HEK293 (cell line): Measurements from ENCODE around the gene SMIM13.

Source experiments
- CTCF ChIA-PET: fragments of 350-600 bp; formaldehyde crosslinking; extraction: SDS; loops from one replicate; lab custom pipeline; 2021; ENCODE audit warnings: antibody characterized with exemption; lab: Yijun Ruan, JAX
- POLR2A ChIA-PET: fragments of 300-600 bp; formaldehyde crosslinking; extraction: SDS; loops from one replicate; lab custom pipeline; 2020; ENCODE audit warnings: antibody characterized with exemption, inconsistent platforms; lab: Yijun Ruan, JAX
- H3K27ac ChIP-seq: fragments of 200-500 bp; sonication (Bioruptor generic); 2 replicates; pipeline ENCODE4 v1.5.1; 2014; ENCODE audit warnings: low read depth, low read length, control low read depth, inconsistent platforms; ENCODE audit errors: extremely low read depth
- H3K36me3 ChIP-seq, 2 experiments: fragments of 200-500 bp in 1 of 2; sonication (Bioruptor generic) in 1 of 2; 1 replicate in 1 of 2; 2 replicates in 1 of 2; pipeline ENCODE4 v1.5.1; 2014 to 2017; ENCODE audit warnings: inconsistent platforms in 2 of 2, low read length in 2 of 2; ENCODE audit not compliant: control insufficient read depth in 2 of 2, insufficient read depth in 1 of 2
- H3K4me1 ChIP-seq: fragments of 200-500 bp; sonication (Bioruptor generic); 2 replicates; pipeline ENCODE4 v1.5.1; 2014; ENCODE audit warnings: mild to moderate bottlenecking, low read length, inconsistent platforms; ENCODE audit not compliant: control insufficient read depth, insufficient read depth
- H3K4me3 ChIP-seq: 2 replicates; pipeline ENCODE4 v1.5.1; 2011; ENCODE audit warnings: low read depth, mild to moderate bottlenecking, control low read depth, low read length, moderate library complexity
- H3K9me3 ChIP-seq: fragments of 200-500 bp; sonication (Bioruptor generic); 2 replicates; pipeline ENCODE4 v1.5.1; 2014; ENCODE audit warnings: low read depth, low read length, inconsistent platforms; ENCODE audit not compliant: control insufficient read depth, insufficient read depth
- HOXD13 ChIP-seq: sonication (generic); formaldehyde crosslinking; IDR thresholded peaks from 2 replicates; pipeline ENCODE4 v1.8.0; 2022; ENCODE audit warnings: missing genetic modification reagents, borderline replicate concordance
- KLF8 ChIP-seq: fragments of 450-650 bp; formaldehyde crosslinking; IDR thresholded peaks from 2 replicates; pipeline ENCODE4 v1.5.1; 2016; ENCODE audit warnings: missing biosample characterization, missing genetic modification characterization
- MEIS1 ChIP-seq: sonication (generic); formaldehyde crosslinking; IDR thresholded peaks from 2 replicates; pipeline ENCODE4 v1.8.1; 2022; ENCODE audit warnings: missing genetic modification reagents, mild to moderate bottlenecking, borderline replicate concordance
- SALL2 ChIP-seq: fragments of 450-650 bp; formaldehyde crosslinking; IDR thresholded peaks from 2 replicates; pipeline ENCODE4 v1.5.0; 2017; ENCODE audit warnings: missing biosample characterization, mild to moderate bottlenecking, missing genetic modification characterization, borderline replicate concordance
- SCRT1 ChIP-seq: fragments of 450-650 bp; formaldehyde crosslinking; IDR thresholded peaks from 2 replicates; pipeline ENCODE4 v1.5.1; 2016; ENCODE audit warnings: missing biosample characterization, missing genetic modification characterization, borderline replicate concordance
- SETDB1 ChIP-seq: IDR thresholded peaks from one replicate; pipeline ENCODE4 v1.6.1; 2017; ENCODE audit warnings: mild to moderate bottlenecking, low read length, moderate library complexity, mixed read lengths; ENCODE audit not compliant: insufficient read length
- ZBTB20 ChIP-seq: fragments of 450-650 bp; formaldehyde crosslinking; IDR thresholded peaks from 2 replicates; pipeline ENCODE4 v1.5.1; 2016; ENCODE audit warnings: missing biosample characterization, missing genetic modification characterization
- ZNF112 ChIP-seq: fragments of 450-650 bp; formaldehyde crosslinking; IDR thresholded peaks from 2 replicates; pipeline ENCODE4 v1.5.0; 2017; ENCODE audit warnings: missing biosample characterization, missing genetic modification characterization
- ZNF140 ChIP-seq: fragments of 450-650 bp; formaldehyde crosslinking; IDR thresholded peaks from 2 replicates; pipeline ENCODE4 v1.5.1; 2016; ENCODE audit warnings: missing biosample characterization, missing genetic modification characterization
- ZNF404 ChIP-seq: fragments of 450-650 bp; formaldehyde crosslinking; IDR thresholded peaks from 2 replicates; pipeline ENCODE4 v1.5.1; 2017; ENCODE audit warnings: missing biosample characterization, missing genetic modification characterization
- ZNF473 ChIP-seq: fragments of 450-650 bp; formaldehyde crosslinking; IDR thresholded peaks from 2 replicates; pipeline ENCODE4 v1.5.1; 2017; ENCODE audit warnings: missing biosample characterization, missing genetic modification characterization
- ZNF558 ChIP-seq: fragments of 450-650 bp; formaldehyde crosslinking; IDR thresholded peaks from 2 replicates; pipeline ENCODE4 v1.5.1; 2016; ENCODE audit warnings: missing biosample characterization, missing genetic modification characterization
- ZNF664 ChIP-seq: fragments of 450-650 bp; formaldehyde crosslinking; IDR thresholded peaks from 2 replicates; pipeline ENCODE4 v1.5.1; 2016; ENCODE audit warnings: missing biosample characterization, missing genetic modification characterization
- ZNF830 ChIP-seq: fragments of 450-650 bp; IDR thresholded peaks from 2 replicates; pipeline ENCODE4 v1.5.0; 2018; ENCODE audit warnings: missing biosample characterization, missing genetic modification characterization, low read depth, mild to moderate bottlenecking, moderate library complexity
- TF ChIP-seq, protein P1 (sequence below): fragments of 450-650 bp; formaldehyde crosslinking; IDR thresholded peaks from 2 replicates; pipeline ENCODE4 v1.5.1; 2016; ENCODE audit warnings: missing biosample characterization, missing genetic modification characterization
- TF ChIP-seq, protein P2 (sequence below): fragments of 450-650 bp; formaldehyde crosslinking; IDR thresholded peaks from 2 replicates; pipeline ENCODE4 v1.5.1; 2016; ENCODE audit warnings: missing biosample characterization, missing genetic modification characterization, borderline replicate concordance

SMIM13 gene

DNA sequence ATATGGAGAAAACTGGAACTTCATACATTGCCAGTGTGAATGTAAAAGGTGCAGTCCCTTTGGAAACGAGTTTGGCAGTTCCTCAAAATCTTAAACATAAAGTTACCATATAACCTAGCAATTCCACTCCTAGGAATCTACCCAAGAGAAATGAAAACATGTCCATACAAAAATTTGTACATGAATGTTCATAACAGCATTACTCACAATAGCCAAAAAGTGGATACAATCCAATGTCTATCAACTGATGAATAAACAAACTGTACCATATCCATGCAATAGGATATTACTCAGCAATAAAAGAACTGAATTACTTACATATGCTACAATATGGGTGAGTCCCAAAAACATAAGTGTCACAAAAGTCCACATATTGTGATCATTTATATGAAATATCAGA is 66.6 kb downstream of the SMIM13 start:
- TF ChIP-seq ZNF558 (tag by site-specific recombination) (no peak), ZNF140 (tag by site-specific recombination) (peak; percentile 74)
- TF ChIP-seq, all 188 proteins: peak for 1
- ChIA-PET POLR2A (no interaction called here), CTCF (interaction anchor here (0.6 kb wide), 1 partner anchor 15 kb away, joined by 4 read pairs; no protein-coding TSS in a partner anchor)
- H3K36me3 ChIP-seq = no peaks in the 10 kb centered on the region
- H3K4me1 ChIP-seq = no peaks in the 10 kb centered on the region
- H3K27ac ChIP-seq = no peak overlapping the region
- H3K4me3 ChIP-seq = no peak overlapping the region
- H3K9me3 ChIP-seq = no peaks in the 10 kb centered on the region; the same call in 1 of the 2 replicates

GRCh38 chr6:11161031-11161956 is 67.7 kb downstream of the SMIM13 start:
- TF ChIP-seq ZNF830 = no peak
- TF ChIP-seq, protein P1, sequence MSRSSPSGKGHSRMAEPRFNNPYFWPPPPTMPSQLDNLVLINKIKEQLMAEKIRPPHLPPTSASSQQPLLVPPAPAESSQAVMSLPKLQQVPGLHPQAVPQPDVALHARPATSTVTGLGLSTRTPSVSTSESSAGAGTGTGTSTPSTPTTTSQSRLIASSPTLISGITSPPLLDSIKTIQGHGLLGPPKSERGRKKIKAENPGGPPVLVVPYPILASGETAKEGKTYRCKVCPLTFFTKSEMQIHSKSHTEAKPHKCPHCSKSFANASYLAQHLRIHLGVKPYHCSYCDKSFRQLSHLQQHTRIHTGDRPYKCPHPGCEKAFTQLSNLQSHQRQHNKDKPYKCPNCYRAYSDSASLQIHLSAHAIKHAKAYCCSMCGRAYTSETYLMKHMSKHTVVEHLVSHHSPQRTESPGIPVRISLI = no peak
- no peak for TF ChIP-seq ZNF473 (tag by site-specific recombination)
- TF ChIP-seq ZBTB20 (tag by site-specific recombination) = no peak
- TF ChIP-seq MEIS1 (CRISPR knock-in tag) = no peak
- TF ChIP-seq, protein P2, sequence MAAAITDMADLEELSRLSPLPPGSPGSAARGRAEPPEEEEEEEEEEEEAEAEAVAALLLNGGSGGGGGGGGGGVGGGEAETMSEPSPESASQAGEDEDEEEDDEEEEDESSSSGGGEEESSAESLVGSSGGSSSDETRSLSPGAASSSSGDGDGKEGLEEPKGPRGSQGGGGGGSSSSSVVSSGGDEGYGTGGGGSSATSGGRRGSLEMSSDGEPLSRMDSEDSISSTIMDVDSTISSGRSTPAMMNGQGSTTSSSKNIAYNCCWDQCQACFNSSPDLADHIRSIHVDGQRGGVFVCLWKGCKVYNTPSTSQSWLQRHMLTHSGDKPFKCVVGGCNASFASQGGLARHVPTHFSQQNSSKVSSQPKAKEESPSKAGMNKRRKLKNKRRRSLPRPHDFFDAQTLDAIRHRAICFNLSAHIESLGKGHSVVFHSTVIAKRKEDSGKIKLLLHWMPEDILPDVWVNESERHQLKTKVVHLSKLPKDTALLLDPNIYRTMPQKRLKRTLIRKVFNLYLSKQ = no peak
- no peak for TF ChIP-seq SCRT1 (tag by site-specific recombination)
- TF ChIP-seq SETDB1 = no peak
- no peak for TF ChIP-seq KLF8
- TF ChIP-seq SALL2 (tag by site-specific recombination) = no peak
- no peak for TF ChIP-seq ZNF664 (tag by site-specific recombination)
- TF ChIP-seq ZNF112 (tag by site-specific recombination) = no peak
- Histone ChIP-seq H3K9me3 (no peaks in the 10 kb centered on the region; the same call in 1 of the 2 replicates), H3K27ac (no peak overlapping the region), H3K4me3 (no peak overlapping the region), H3K36me3 (no peaks in the 10 kb centered on the region), H3K4me1 (no peaks in the 10 kb centered on the region)
- ChIA-PET CTCF (interaction anchor here (0.6 to 0.7 kb wide), 2 partner anchors 27 to 279 kb away, joined by 3 read pairs; partner anchors contain the start of gene GCM2), POLR2A (no interaction called here)

DNA sequence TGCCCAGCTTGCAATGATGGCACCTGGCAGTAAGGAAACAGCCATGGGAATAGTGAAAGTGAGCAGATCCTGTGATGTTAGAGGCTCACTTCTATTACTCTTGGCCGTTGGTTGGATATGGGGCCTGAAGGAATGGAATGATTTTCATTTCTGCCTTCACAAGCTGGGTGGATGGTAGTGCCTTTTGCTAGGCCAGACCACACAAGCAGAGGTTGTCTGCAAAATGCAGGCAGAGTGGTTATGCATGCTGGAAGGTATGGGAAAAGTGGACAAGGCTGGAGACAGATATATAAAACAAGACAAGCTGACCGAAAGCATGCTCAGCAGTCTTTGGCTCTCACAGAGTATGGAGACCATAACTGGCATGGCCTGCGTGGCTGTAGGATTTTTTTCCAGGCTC is 68.6 kb downstream of the SMIM13 start:
- Histone ChIP-seq H3K27ac (no peak overlapping the region), H3K4me3 (no peak overlapping the region), H3K36me3 (no peaks in the 10 kb centered on the region), H3K9me3 (no peaks in the 10 kb centered on the region; the same call in 1 of the 2 replicates), H3K4me1 (no peaks in the 10 kb centered on the region)
- TF ChIP-seq HOXD13 = no peak
- no peak for TF ChIP-seq MEIS1 (CRISPR knock-in tag)
- TF ChIP-seq ZNF404 (tag by site-specific recombination) = no peak
- ChIA-PET CTCF (interaction anchor here (0.7 to 1.6 kb wide), 3 partner anchors 10 to 19 kb away, joined by 3 to 12 read pairs (median 4); no protein-coding TSS in a partner anchor), POLR2A (interaction anchor here (0.8 kb wide), 1 partner anchor 70 kb away, joined by 3 read pairs; the partner anchor contains the start of gene NEDD9)
